HEK293 (cell line): Measurements from ENCODE around the gene RRBP1.

Experiments used
- CTCF ChIA-PET: fragments of 350-600 bp; formaldehyde crosslinking; extraction: SDS; loops from one replicate; lab custom pipeline; 2021; ENCODE audit warnings: antibody characterized with exemption; lab: Yijun Ruan, JAX
- POLR2A ChIA-PET: fragments of 300-600 bp; formaldehyde crosslinking; extraction: SDS; loops from one replicate; lab custom pipeline; 2020; ENCODE audit warnings: antibody characterized with exemption, inconsistent platforms; lab: Yijun Ruan, JAX
- H3K27ac ChIP-seq: fragments of 200-500 bp; sonication (Bioruptor generic); 2 replicates; pipeline ENCODE4 v1.5.1; 2014; ENCODE audit warnings: low read depth, low read length, control low read depth, inconsistent platforms; ENCODE audit errors: extremely low read depth
- H3K36me3 ChIP-seq, 2 experiments: fragments of 200-500 bp in 1 of 2; sonication (Bioruptor generic) in 1 of 2; 1 replicate in 1 of 2; 2 replicates in 1 of 2; pipeline ENCODE4 v1.5.1; 2014 to 2017; ENCODE audit warnings: inconsistent platforms in 2 of 2, low read length in 2 of 2; ENCODE audit not compliant: control insufficient read depth in 2 of 2, insufficient read depth in 1 of 2
- H3K4me1 ChIP-seq: fragments of 200-500 bp; sonication (Bioruptor generic); 2 replicates; pipeline ENCODE4 v1.5.1; 2014; ENCODE audit warnings: mild to moderate bottlenecking, low read length, inconsistent platforms; ENCODE audit not compliant: control insufficient read depth, insufficient read depth
- H3K4me3 ChIP-seq: 2 replicates; pipeline ENCODE4 v1.5.1; 2011; ENCODE audit warnings: low read depth, mild to moderate bottlenecking, control low read depth, low read length, moderate library complexity
- H3K9me3 ChIP-seq: fragments of 200-500 bp; sonication (Bioruptor generic); 2 replicates; pipeline ENCODE4 v1.5.1; 2014; ENCODE audit warnings: low read depth, low read length, inconsistent platforms; ENCODE audit not compliant: control insufficient read depth, insufficient read depth
- FEZF1 ChIP-seq: fragments of 450-650 bp; formaldehyde crosslinking; IDR thresholded peaks from 2 replicates; pipeline ENCODE4 v1.5.1; 2016; ENCODE audit warnings: missing biosample characterization, missing genetic modification characterization
- GFI1B ChIP-seq: fragments of 450-650 bp; formaldehyde crosslinking; IDR thresholded peaks from 2 replicates; pipeline ENCODE4 v1.5.1; 2016; ENCODE audit warnings: missing biosample characterization, missing genetic modification characterization
- KLF17 ChIP-seq: fragments of 450-650 bp; formaldehyde crosslinking; IDR thresholded peaks from 2 replicates; pipeline ENCODE4 v1.5.1; 2016; ENCODE audit warnings: missing biosample characterization, missing genetic modification characterization
- KLF8 ChIP-seq: fragments of 450-650 bp; formaldehyde crosslinking; IDR thresholded peaks from 2 replicates; pipeline ENCODE4 v1.5.1; 2016; ENCODE audit warnings: missing biosample characterization, missing genetic modification characterization
- SP2 ChIP-seq: fragments of 450-650 bp; formaldehyde crosslinking; IDR thresholded peaks from 2 replicates; pipeline ENCODE4 v1.5.1; 2016; ENCODE audit warnings: missing biosample characterization, missing genetic modification characterization
- ZBTB44 ChIP-seq: fragments of 450-650 bp; IDR thresholded peaks from 2 replicates; pipeline ENCODE4 v1.5.1; 2018; ENCODE audit warnings: missing biosample characterization, mild to moderate bottlenecking, missing genetic modification characterization
- ZBTB48 ChIP-seq: fragments of 450-650 bp; formaldehyde crosslinking; IDR thresholded peaks from 2 replicates; pipeline ENCODE4 v1.5.1; 2016; ENCODE audit warnings: missing biosample characterization, missing genetic modification characterization
- ZNF10 ChIP-seq: fragments of 450-650 bp; formaldehyde crosslinking; IDR thresholded peaks from 2 replicates; pipeline ENCODE4 v1.5.1; 2017; ENCODE audit warnings: missing biosample characterization, missing genetic modification characterization
- ZNF155 ChIP-seq: fragments of 450-650 bp; formaldehyde crosslinking; IDR thresholded peaks from 2 replicates; pipeline ENCODE4 v1.5.1; 2016; ENCODE audit warnings: missing biosample characterization, missing genetic modification characterization
- ZNF16 ChIP-seq: fragments of 450-650 bp; formaldehyde crosslinking; IDR thresholded peaks from 2 replicates; pipeline ENCODE4 v1.5.1; 2016; ENCODE audit warnings: low read depth, missing biosample characterization, missing genetic modification characterization
- ZNF341 ChIP-seq: fragments of 450-650 bp; formaldehyde crosslinking; IDR thresholded peaks from 2 replicates; pipeline ENCODE4; 2016; ENCODE audit warnings: low read depth, missing biosample characterization, missing genetic modification characterization
- ZNF426 ChIP-seq: fragments of 450-650 bp; formaldehyde crosslinking; IDR thresholded peaks from 2 replicates; pipeline ENCODE4 v1.5.1; 2017; ENCODE audit warnings: missing biosample characterization, missing genetic modification characterization, mild to moderate bottlenecking, inconsistent platforms, moderate library complexity
- ZNF488 ChIP-seq: fragments of 450-650 bp; formaldehyde crosslinking; IDR thresholded peaks from 2 replicates; pipeline ENCODE4 v1.5.1; 2016; ENCODE audit warnings: missing biosample characterization, missing genetic modification characterization
- ZNF501 ChIP-seq: fragments of 450-650 bp; formaldehyde crosslinking; IDR thresholded peaks from 2 replicates; pipeline ENCODE4 v1.5.1; 2016; ENCODE audit warnings: missing biosample characterization, missing genetic modification characterization
- ZNF518A ChIP-seq: fragments of 450-650 bp; formaldehyde crosslinking; conservative IDR thresholded peaks from 2 replicates; pipeline ENCODE4 v1.5.1; 2016; ENCODE audit warnings: low read depth, missing biosample characterization, missing genetic modification characterization
- ZNF544 ChIP-seq: fragments of 450-650 bp; formaldehyde crosslinking; IDR thresholded peaks from 2 replicates; pipeline ENCODE4 v1.5.0; 2017; ENCODE audit warnings: missing biosample characterization, missing genetic modification characterization
- ZNF560 ChIP-seq: fragments of 450-650 bp; formaldehyde crosslinking; IDR thresholded peaks from 2 replicates; pipeline ENCODE4 v1.5.1; 2017; ENCODE audit warnings: missing biosample characterization, missing genetic modification characterization, borderline replicate concordance
- ZNF664 ChIP-seq: fragments of 450-650 bp; formaldehyde crosslinking; IDR thresholded peaks from 2 replicates; pipeline ENCODE4 v1.5.1; 2016; ENCODE audit warnings: missing biosample characterization, missing genetic modification characterization
- ZNF768 ChIP-seq: fragments of 450-650 bp; formaldehyde crosslinking; IDR thresholded peaks from 2 replicates; pipeline ENCODE4 v1.5.1; 2018; ENCODE audit warnings: missing biosample characterization, mild to moderate bottlenecking, missing genetic modification characterization
- ZSCAN4 ChIP-seq: fragments of 450-650 bp; formaldehyde crosslinking; IDR thresholded peaks from 2 replicates; pipeline ENCODE4 v1.5.1; 2017; ENCODE audit warnings: missing biosample characterization, missing genetic modification characterization

The RRBP1 gene

GRCh38 chr20:17601957-17602356, 80.1 kb downstream of the RRBP1 start (continued):
- TF ChIP-seq ZNF155 (tag by site-specific recombination) (no peak), ZBTB48 (tag by site-specific recombination) (no peak), FEZF1 (tag by site-specific recombination) (no peak), GFI1B (tag by site-specific recombination) (no peak), ZNF426 (tag by site-specific recombination) (no peak)
- TF ChIP-seq, all 188 proteins: peak for 0

GRCh38 chr20:17598013-17598550, 84.0 kb downstream of the RRBP1 start:
- TF ChIP-seq KLF17 (tag by site-specific recombination) = no peak
- no peak for TF ChIP-seq ZNF10 (tag by site-specific recombination)
- TF ChIP-seq ZNF664 (tag by site-specific recombination) = no peak
- TF ChIP-seq ZNF16 (tag by site-specific recombination) = no peak
- no peak for TF ChIP-seq ZNF518A (tag by site-specific recombination)
- TF ChIP-seq ZSCAN4 = no peak
- TF ChIP-seq ZNF155 (tag by site-specific recombination) = no peak
- TF ChIP-seq SP2 (tag by site-specific recombination) = no peak
- no peak for TF ChIP-seq ZNF501 (tag by site-specific recombination)
- no peak for TF ChIP-seq ZNF341 (tag by site-specific recombination)
- no peak for TF ChIP-seq ZNF544 (tag by site-specific recombination)
- no peak for TF ChIP-seq ZBTB44
- no peak for TF ChIP-seq ZNF560 (tag by site-specific recombination)
- TF ChIP-seq KLF8 (tag by site-specific recombination) = no peak
- no peak for TF ChIP-seq ZNF768 (tag by site-specific recombination)
- no peak for TF ChIP-seq ZNF488
- ChIA-PET CTCF (no interaction called here), POLR2A (no interaction called here)
- no peaks in the 10 kb centered on the region for H3K4me1 ChIP-seq
- peaks cover 0 to 9% of the 10 kb centered on the region in 2 experiments; a peak in 1 of 3 replicates for H3K36me3 ChIP-seq
- no peaks in the 10 kb centered on the region for H3K9me3 ChIP-seq
- no peak overlapping the region for H3K4me3 ChIP-seq
- no peak overlapping the region for H3K27ac ChIP-seq
